Heart left ventricle (tissue), 16 donors: ENCODE data around the gene FGD4. TPM values are rescaled to one million over a fixed set of nuclear protein-coding genes. Genes with fewer than 3 reads are reported as not detected.

Experiments
- ATAC-seq, 4 donors: fragments of 200-7000 bp; cut with Tn5 transposase; one replicate each; pipeline ENCODE4 v1.9.1; 2020 to 2022; ENCODE audit warnings: moderate library complexity in 4 of 4, mild to moderate bottlenecking in 3 of 4, moderate number of reproducible peaks in 1 of 4
- DNase-seq, 5 donors: peaks; one replicate each; pipeline ENCODE4 v3.0.0-alpha.2; 2020
- H3K27ac ChIP-seq, 12 donors: fragments of 200-600 bp; sonication (generic) in 4 of 12; one replicate each; pipeline versions ENCODE4 v1.5.0 to v1.8.0; 2016 to 2022; ENCODE audit warnings: mild to moderate bottlenecking in 2 of 12
- H3K27me3 ChIP-seq, 9 donors: fragments of 200-600 bp; sonication (generic) in 2 of 9; one replicate each; pipeline versions ENCODE4 v1.5.1 to v1.8.0; 2016 to 2022; ENCODE audit warnings: mild to moderate bottlenecking in 3 of 9
- H3K36me3 ChIP-seq, 9 donors: fragments of 200-600 bp; sonication (generic) in 2 of 9; one replicate each; pipeline versions ENCODE4 v1.5.0 to v1.8.0; 2018 to 2022; ENCODE audit warnings: mild to moderate bottlenecking in 2 of 9
- H3K4me1 ChIP-seq, 12 donors: fragments of 200-600 bp; sonication (generic) in 4 of 12; one replicate each; pipeline versions ENCODE4 v1.5.0 to v1.8.0; 2016 to 2022; ENCODE audit warnings: mild to moderate bottlenecking in 3 of 12
- H3K4me3 ChIP-seq, 12 donors: fragments of 200-600 bp; sonication (generic) in 4 of 12; one replicate each; pipeline versions ENCODE4 v1.5.0 to v1.8.0; 2017 to 2022; ENCODE audit warnings: mild to moderate bottlenecking in 9 of 12, moderate library complexity in 4 of 12
- H3K9me3 ChIP-seq, 12 donors: fragments of 200-600 bp; sonication (generic) in 4 of 12; one replicate each; pipeline versions ENCODE4 v1.5.0 to v1.8.0; 2016 to 2022; ENCODE audit warnings: mild to moderate bottlenecking in 1 of 12
- POLR2A ChIP-seq, 2 donors: fragments of 450-650 bp; IDR thresholded peaks; one replicate each; pipeline ENCODE4 v1.6.1; 2017; ENCODE audit warnings: antibody characterized with exemption in 2 of 2, mild to moderate bottlenecking in 2 of 2, moderate library complexity in 2 of 2
- WGBS, 4 donors: extraction: QIAGEN DNeasy Blood & Tissue Kit in 2 of 4; methylation state at CpG; one replicate each; pipeline versions ENCODE4 v1.1.5 to v1.1.7; 2013 to 2018; 5-methylcytosine and 5-hydroxymethylcytosine counted together
- intact Hi-C, 10 donors: fragments of 100-400 bp; cut with DNase I; formaldehyde crosslinking; loops; one replicate each; pipeline versions ENCODE4 v1.11.1 to v1.14.2; 2022
- polyA plus RNA-seq, 2 donors: library from polyadenylated mRNA; stranded (reverse); fragments of 200-250 nt; gene quantifications; one replicate each; pipeline ENCODE4 v1.2.3, GENCODE V29; 2013
- total RNA-seq, 9 donors: library from RNA; depleted of rRNA in 2 of 9; stranded (reverse); fragments of >200 nt in 2 of 9; fragmentation: NEBNext Ultra II Directional in 3 of 9; extraction: Animal tissue kit (Norgen Biotek cat#: 25700) in 3 of 9; gene quantifications; one replicate each; pipeline versions ENCODE4 v1.1.0 to v1.2.4, GENCODE V29; 2016 to 2023
- TF ChIP-seq, protein P1 (sequence below), 12 donors: fragments of 200-600 bp; sonication (generic) in 4 of 12; IDR thresholded peaks; one replicate each; pipeline versions ENCODE4 v1.5.0 to v1.8.0; 2018 to 2022; ENCODE audit warnings: antibody characterized with exemption in 12 of 12, mild to moderate bottlenecking in 5 of 12
- donor health status: ischemic (EF 13 %, LVEDD 7.1; RV severe dilation, severe dysfunction).
- donor health status: healthy with polysubstance abuse.
- donor health status: DM: no; HTN: yes; CAD: no.
- donor health status: DM: no; HTN: no; CAD: no.
- donor health status: ischemic (EF 25% LVEDD 6.9; RV normal size, moderate dysfunction).
- donor health status: ischemic (EF 25% LVEDD 5.7; RV mildly dilated, moderate dysfunction).
- donor health status: healthy.
- donor health status: DM: yes; HTN: yes; CAD: no.
- donor health status: ischemic (EF 35%, LVEDD 5.7; RV mildly dilated, moderate dysfunction).
- donor health status: nonischemic (EF 11% LVEDD 7.7; RV severe dilation, severe dysfunction).
- donor health status: DM: yes; HTN: yes; CAD: no.
- donor health status: PGD.
- donor health status: ischemic (EF 29% LVEDD 5.4; RV normal size, mild dysfunction).
- donor health status: nonischemic (EF 23%, LVEDD 6.1; RV moderate dilation, normal function).

Gene FGD4
- total and polyA plus RNA-seq, 11 donors = 4.5 to 36.8 (median 28.2) TPM

DNA sequence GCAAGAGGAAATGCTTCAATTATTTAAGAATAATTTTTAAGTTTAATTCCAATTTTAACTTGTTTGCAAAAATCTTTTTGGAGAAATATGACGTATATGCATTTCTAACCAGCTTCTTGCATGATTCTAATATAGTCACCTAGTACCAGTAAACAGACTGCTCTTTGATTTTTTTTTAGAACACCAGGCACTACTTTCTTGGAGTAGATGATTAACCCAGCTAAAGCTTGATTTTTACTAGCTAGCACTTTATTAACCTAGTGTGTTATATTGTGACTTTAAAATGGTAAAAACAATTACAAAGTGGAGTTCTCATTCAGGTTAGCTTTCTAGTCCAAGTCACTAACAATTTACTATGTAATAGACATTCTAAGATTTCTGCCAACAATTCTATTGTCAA lies 32.6 kb upstream of the FGD4 start:
- Histone ChIP-seq H3K9me3 (no peaks in the 10 kb centered on the region), H3K27ac (no peak overlapping the region), H3K4me1 (peaks cover 0 to 6% (median 0%) of the 10 kb centered on the region in 12 donors), H3K27me3 (no peaks in the 10 kb centered on the region), H3K36me3 (no peaks in the 10 kb centered on the region), H3K4me3 (no peak overlapping the region)
- intact Hi-C loops = loop anchor here in 8 of 10 donors (5.0 to 10.0 kb wide), 5 partner anchors 78 to 388 kb away; partner anchors contain the start of gene YARS2 (in 1 of the 8)
- TF ChIP-seq POLR2A (IDR thresholded peaks at IDR 0.05) = no peak
- TF ChIP-seq, protein P1, sequence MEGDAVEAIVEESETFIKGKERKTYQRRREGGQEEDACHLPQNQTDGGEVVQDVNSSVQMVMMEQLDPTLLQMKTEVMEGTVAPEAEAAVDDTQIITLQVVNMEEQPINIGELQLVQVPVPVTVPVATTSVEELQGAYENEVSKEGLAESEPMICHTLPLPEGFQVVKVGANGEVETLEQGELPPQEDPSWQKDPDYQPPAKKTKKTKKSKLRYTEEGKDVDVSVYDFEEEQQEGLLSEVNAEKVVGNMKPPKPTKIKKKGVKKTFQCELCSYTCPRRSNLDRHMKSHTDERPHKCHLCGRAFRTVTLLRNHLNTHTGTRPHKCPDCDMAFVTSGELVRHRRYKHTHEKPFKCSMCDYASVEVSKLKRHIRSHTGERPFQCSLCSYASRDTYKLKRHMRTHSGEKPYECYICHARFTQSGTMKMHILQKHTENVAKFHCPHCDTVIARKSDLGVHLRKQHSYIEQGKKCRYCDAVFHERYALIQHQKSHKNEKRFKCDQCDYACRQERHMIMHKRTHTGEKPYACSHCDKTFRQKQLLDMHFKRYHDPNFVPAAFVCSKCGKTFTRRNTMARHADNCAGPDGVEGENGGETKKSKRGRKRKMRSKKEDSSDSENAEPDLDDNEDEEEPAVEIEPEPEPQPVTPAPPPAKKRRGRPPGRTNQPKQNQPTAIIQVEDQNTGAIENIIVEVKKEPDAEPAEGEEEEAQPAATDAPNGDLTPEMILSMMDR (IDR thresholded peaks at IDR 0.05) = no peak
- DNase-seq (no peak), ATAC-seq (no peak)
- 78 to 90% (median 84%) methylated on average over 1 of the region's 1 CpG for WGBS, 4 donors

DNA sequence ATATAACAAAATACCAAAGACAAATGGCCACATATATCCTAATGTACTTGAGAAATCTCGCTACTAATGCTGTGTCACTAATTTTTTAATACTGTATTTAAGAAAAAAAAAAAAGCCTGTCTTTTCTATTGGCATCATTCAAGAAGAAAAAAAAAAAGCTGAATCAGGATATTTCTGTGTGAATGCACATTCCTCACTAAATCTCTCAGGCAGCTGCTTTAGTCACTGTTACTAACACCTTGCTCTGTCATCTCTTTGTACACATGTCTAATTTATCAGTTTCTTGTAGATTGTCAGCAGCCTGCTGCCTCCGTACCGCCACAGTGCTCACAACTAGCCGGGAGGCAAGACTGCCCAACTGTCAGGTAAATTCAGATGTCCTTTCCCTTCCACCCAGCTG lies 32.0 kb upstream of the FGD4 start:
- H3K4me3 ChIP-seq = no peak overlapping the region
- H3K27ac ChIP-seq = no peak overlapping the region
- DNase-seq (no peak), ATAC-seq (no peak)
- H3K27me3 ChIP-seq = no peaks in the 10 kb centered on the region
- intact Hi-C loops = loop anchor here in 8 of 10 donors (5.0 to 10.0 kb wide), 5 partner anchors 77 to 387 kb away; partner anchors contain the start of gene YARS2 (in 1 of the 8)
- TF ChIP-seq, protein P1 (IDR thresholded peaks at IDR 0.05) = no peak
- no peak for TF ChIP-seq POLR2A (IDR thresholded peaks at IDR 0.05)
- WGBS, 4 donors = 59 to 76% (median 69%) methylated on average over 4 of the region's 4 CpGs
- H3K4me1 ChIP-seq = peaks cover 0 to 6% (median 0%) of the 10 kb centered on the region in 12 donors
- no peaks in the 10 kb centered on the region for H3K36me3 ChIP-seq
- H3K9me3 ChIP-seq = no peaks in the 10 kb centered on the region

DNA sequence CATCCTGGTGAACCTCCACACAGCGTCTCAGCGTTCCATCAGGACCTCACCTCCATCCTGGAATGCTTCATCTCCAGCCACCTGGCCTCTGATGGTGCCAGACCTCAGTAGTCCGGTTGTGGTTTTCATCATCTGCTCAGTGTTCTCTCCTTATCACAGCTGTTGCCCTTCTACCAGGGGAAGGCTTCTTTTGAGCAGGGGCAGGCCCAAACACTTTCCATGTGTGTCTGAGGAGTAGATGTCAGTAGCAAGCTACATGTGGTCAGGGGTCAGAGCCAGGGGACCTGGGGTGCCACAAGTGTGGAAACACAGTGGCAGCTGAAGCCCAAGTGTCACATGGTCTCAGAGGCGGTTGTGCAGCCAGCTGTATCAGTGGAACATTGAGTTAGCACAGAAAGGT lies 30.2 kb upstream of the FGD4 start:
- WGBS, 4 donors = 41 to 63% (median 46%) methylated on average over 4 of the region's 4 CpGs
- intact Hi-C loops = loop anchor here in 9 of 10 donors (2.0 to 10.0 kb wide), 6 partner anchors 76 to 386 kb away; partner anchors contain the start of gene YARS2 (in 1 of the 9)
- no peak for ATAC-seq

DNA sequence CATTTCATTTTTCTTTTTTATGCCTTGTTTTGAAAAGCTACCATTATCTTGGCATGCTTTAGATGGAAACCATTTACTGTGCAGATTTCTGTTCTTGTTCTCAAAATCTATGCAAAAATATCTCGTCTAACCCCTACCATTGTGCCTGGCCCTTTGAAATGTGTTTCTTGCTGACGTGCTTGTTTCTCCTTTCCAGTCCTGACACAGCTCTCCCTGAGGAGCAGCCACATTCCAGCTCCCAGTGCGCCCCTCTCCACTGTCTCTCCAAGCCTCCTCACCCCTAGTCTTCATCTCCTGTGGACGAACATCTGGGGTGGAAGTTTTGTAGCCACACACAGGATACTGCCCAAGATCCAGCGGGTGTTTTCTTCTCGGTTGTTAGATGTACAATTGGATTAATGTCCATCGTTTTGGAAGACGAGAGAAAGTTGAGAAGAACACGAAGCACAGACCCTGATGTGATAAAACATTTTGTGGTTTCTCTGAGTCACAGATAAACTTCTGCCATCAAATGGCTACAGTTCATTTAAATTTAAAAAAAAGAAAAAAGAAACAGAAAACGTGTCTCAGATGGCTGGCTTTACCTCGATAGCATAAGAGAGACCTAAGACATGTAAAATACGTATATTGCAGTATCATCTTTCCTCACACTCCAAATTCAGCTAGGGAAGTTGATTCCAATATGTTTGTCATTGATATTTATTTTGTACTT lies 21.9 kb upstream of the FGD4 start:
- Histone ChIP-seq H3K36me3 (peaks cover 0 to 6% (median 0%) of the 10 kb centered on the region in 9 donors), H3K4me1 (no peaks in the 10 kb centered on the region), H3K27me3 (no peaks in the 10 kb centered on the region), H3K9me3 (no peaks in the 10 kb centered on the region), H3K4me3 (no peak overlapping the region), H3K27ac (no peak overlapping the region)
- 75 to 81% (median 78%) methylated on average over 12 of the region's 12 CpGs for WGBS, 4 donors
- intact Hi-C loops = no loop called here
- no peak for DNase-seq
- TF ChIP-seq, protein P1 (IDR thresholded peaks at IDR 0.05) = no peak
- TF ChIP-seq POLR2A (IDR thresholded peaks at IDR 0.05) = no peak
- ATAC-seq = no peak

More for the DNA sequence above, 30.2 kb upstream of the FGD4 start:
- TF ChIP-seq, protein P1 (IDR thresholded peaks at IDR 0.05) = no peak
- no peak for TF ChIP-seq POLR2A (IDR thresholded peaks at IDR 0.05)
- Histone ChIP-seq H3K9me3 (no peaks in the 10 kb centered on the region), H3K27me3 (no peaks in the 10 kb centered on the region), H3K4me3 (no peak overlapping the region), H3K27ac (no peak overlapping the region), H3K4me1 (peaks cover 0 to 6% (median 0%) of the 10 kb centered on the region in 12 donors), H3K36me3 (no peaks in the 10 kb centered on the region)
- no peak for DNase-seq
